GM21447 (cell line): ENCODE data around the gene CAMK1D.
"Not testable (repeated sequence)": the region's sequence is repeated elsewhere in the genome, so short reads cannot be mapped to it uniquely, and the experiment has no call there.

ENCODE experiments used
- ATAC-seq: cut with Tn5 transposase; IDR thresholded peaks from one replicate; pipeline ENCODE4 v1.9.1; 2021; ENCODE audit not compliant: unreplicated experiment

The CAMK1D gene

GRCh38 chr10:12741360-12741804 is 392.0 kb downstream of the CAMK1D start:
- ATAC-seq = no peak

- no peak for ATAC-seq
Measured at GRCh38 chr10:12742771-12743170, 393.4 kb downstream of the CAMK1D start.

- not testable (repeated sequence) for ATAC-seq
Measured at GRCh38 chr10:12743466-12743865, 394.1 kb downstream of the CAMK1D start.

- ATAC-seq = no peak
Measured at GRCh38 chr10:12743941-12744340, 394.6 kb downstream of the CAMK1D start.

- no peak for ATAC-seq
Measured at GRCh38 chr10:12748186-12748585, 398.8 kb downstream of the CAMK1D start.

- no peak for ATAC-seq
Measured at GRCh38 chr10:12749760-12750478, 400.6 kb downstream of the CAMK1D start.

- no peak for ATAC-seq
Measured at GRCh38 chr10:12750526-12751201, 401.3 kb downstream of the CAMK1D start.

- ATAC-seq = no peak
Measured at GRCh38 chr10:12755075-12755474, 405.7 kb downstream of the CAMK1D start.

GRCh38 chr10:12757351-12757750 is 408.0 kb downstream of the CAMK1D start:
- no peak for ATAC-seq

- ATAC-seq = no peak
Measured at GRCh38 chr10:12758271-12758670, 408.9 kb downstream of the CAMK1D start.

- no peak for ATAC-seq
Measured at GRCh38 chr10:12766223-12766622, 416.9 kb downstream of the CAMK1D start.

- no peak for ATAC-seq
Measured at GRCh38 chr10:12768156-12769100, 419.1 kb downstream of the CAMK1D start.

- no peak for ATAC-seq
Measured at GRCh38 chr10:12769323-12770044, 420.1 kb downstream of the CAMK1D start.

GRCh38 chr10:12771981-12772760 is 422.8 kb downstream of the CAMK1D start:
- no peak for ATAC-seq

- ATAC-seq = no peak
Measured at GRCh38 chr10:12772797-12773587, 423.6 kb downstream of the CAMK1D start.

GRCh38 chr10:12774204-12774894 is 425.0 kb downstream of the CAMK1D start:
- ATAC-seq = no peak

GRCh38 chr10:12777840-12778585 is 428.7 kb downstream of the CAMK1D start:
- ATAC-seq = no peak
